Hematopoietic multipotent progenitor cell treated with erythropoietin and hydrocortisone succinate and interleukin-3 and kit ligand, for 8 days (in vitro differentiated cells): ENCODE data around the gene LRRC70.
"Not testable (repeated sequence)": the region's sequence is repeated elsewhere in the genome, so short reads cannot be mapped to it uniquely, and the experiment has no call there.

Source experiments
- DNase-seq: peaks from one replicate; pipeline ENCODE4 v3.0.0-alpha.2; 2015

The LRRC70 gene

GRCh38 chr5:62578540-62578939 is at the start of gene LRRC70:
Gene LRRC70, plus strand, starts transcription at chr5:62578819. Its CDS starts 620 bp downstream, at chr5:62579439.
- DNase-seq: peak; percentile 75

GRCh38 chr5:62533597-62533996 is 45.0 kb upstream of the LRRC70 start:
- DNase-seq: no peak

GRCh38 chr5:62534461-62535236 is 44.0 kb upstream of the LRRC70 start:
- DNase-seq: no peak

GRCh38 chr5:62536232-62536631 is 42.4 kb upstream of the LRRC70 start:
- no peak for DNase-seq

- DNase-seq: no peak
Observed at GRCh38 chr5:62536783-62537182, 41.8 kb upstream of the LRRC70 start.

GRCh38 chr5:62538017-62538942 is 40.3 kb upstream of the LRRC70 start:
- DNase-seq: peak; percentile 56

- no peak for DNase-seq
Observed at GRCh38 chr5:62542720-62543119, 35.9 kb upstream of the LRRC70 start.

GRCh38 chr5:62547945-62548630 is 30.5 kb upstream of the LRRC70 start:
- no peak for DNase-seq

GRCh38 chr5:62550103-62550502 is 28.5 kb upstream of the LRRC70 start:
- no peak for DNase-seq

- DNase-seq: no peak
Observed at GRCh38 chr5:62555930-62556329, 22.7 kb upstream of the LRRC70 start.

- DNase-seq: no peak
Observed at GRCh38 chr5:62558941-62559340, 19.7 kb upstream of the LRRC70 start.

- DNase-seq: no peak
Observed at GRCh38 chr5:62560786-62561185, 17.8 kb upstream of the LRRC70 start.

- no peak for DNase-seq
Observed at GRCh38 chr5:62561896-62562295, 16.7 kb upstream of the LRRC70 start.

- no peak for DNase-seq
Observed at GRCh38 chr5:62562867-62563266, 15.8 kb upstream of the LRRC70 start.

GRCh38 chr5:62564101-62564500 is 14.5 kb upstream of the LRRC70 start:
- no peak for DNase-seq

- DNase-seq: not testable (repeated sequence)
Observed at GRCh38 chr5:62565740-62566139, 12.9 kb upstream of the LRRC70 start.

- DNase-seq: no peak
Observed at GRCh38 chr5:62568143-62568542, 10.5 kb upstream of the LRRC70 start.

GRCh38 chr5:62568800-62569432 is 9.7 kb upstream of the LRRC70 start:
- no peak for DNase-seq

GRCh38 chr5:62569470-62569869 is 9.1 kb upstream of the LRRC70 start:
- no peak for DNase-seq

GRCh38 chr5:62572918-62573514 is 5.6 kb upstream of the LRRC70 start:
- no peak for DNase-seq

GRCh38 chr5:62574599-62574998 is 4.0 kb upstream of the LRRC70 start:
- DNase-seq: no peak

- DNase-seq: no peak
Observed at GRCh38 chr5:62575066-62575465, 3.6 kb upstream of the LRRC70 start.
